Kidney (tissue), 14 donors: Measurements from ENCODE around the gene PDCD11. TPM values are rescaled to one million over a fixed set of nuclear protein-coding genes. Genes with fewer than 3 reads are reported as not detected.

ENCODE experiments used
- DNase-seq, 5 donors: peaks; one replicate each; pipeline ENCODE4 v3.0.0-alpha.2; 2013 to 2020
- FAIRE-seq: peaks from 2 replicates; lab custom pipeline; 2012; peaks lifted over from hg19 to GRCh38; lab: Jason Lieb, UNC
- H3K27ac ChIP-seq, 2 donors: one replicate each; pipeline ENCODE4 v1.7.0; 2013; ENCODE audit warnings: low read depth in 2 of 2, low read length in 2 of 2, inconsistent platforms in 1 of 2
- H3K27me3 ChIP-seq: one replicate; pipeline ENCODE4 v1.7.1; 2013; ENCODE audit warnings: low read length, inconsistent platforms; ENCODE audit not compliant: control insufficient read depth, insufficient read depth
- H3K36me3 ChIP-seq, 3 donors: one replicate each; pipeline versions ENCODE4 v1.7.0 to v1.7.1; 2013; ENCODE audit warnings: low read length in 3 of 3, control low read depth in 1 of 3, inconsistent platforms in 1 of 3; ENCODE audit not compliant: insufficient read depth in 3 of 3, control insufficient read depth in 2 of 3
- H3K4me1 ChIP-seq, 3 donors: one replicate each; pipeline versions ENCODE4 v1.7.0 to v1.7.1; 2013; ENCODE audit warnings: low read length in 3 of 3, inconsistent platforms in 1 of 3, low read depth in 1 of 3; ENCODE audit not compliant: control insufficient read depth in 2 of 3, insufficient read depth in 2 of 3
- H3K4me3 ChIP-seq, 3 donors: one replicate each; pipeline versions ENCODE4 v1.7.0 to v1.8.1; 2013; ENCODE audit warnings: low read length in 3 of 3, control low read depth in 1 of 3, inconsistent platforms in 1 of 3
- H3K9ac ChIP-seq, 3 donors: one replicate each; pipeline versions ENCODE4 v1.7.0 to v1.7.1; 2013; ENCODE audit warnings: low read length in 3 of 3, control low read depth in 1 of 3, inconsistent platforms in 1 of 3
- H3K9me3 ChIP-seq, 3 donors: one replicate each; pipeline versions ENCODE4 v1.7.0 to v1.7.1; 2013; ENCODE audit warnings: low read length in 3 of 3, control low read depth in 1 of 3, inconsistent platforms in 1 of 3; ENCODE audit not compliant: control insufficient read depth in 2 of 3, insufficient read depth in 1 of 3
- intact Hi-C: fragments of 100-400 bp; cut with DNase I; formaldehyde crosslinking; loops from one replicate; pipeline ENCODE4 v1.11.1; 2022
- polyA plus RNA-seq: library from polyadenylated mRNA; stranded (reverse); fragments of 350-450 nt; fragmentation: Illumina TruSeq; extraction: RNeasy Lipid Tissue Mini Kit (QIAGEN cat#74804); gene quantifications from one replicate; pipeline ENCODE4 v1.2.3, GENCODE V29; 2014; ENCODE audit warnings: low read depth, low replicate concordance; ENCODE audit not compliant: insufficient read depth
- total RNA-seq: library from RNA; stranded (reverse); fragmentation: NEBNext Ultra II Directional; extraction: Animal tissue kit (Norgen Biotek cat#: 25700); gene quantifications from one replicate; pipeline ENCODE4 v1.2.1, GENCODE V29; 2021
- TF ChIP-seq, protein P1 (sequence below): IDR thresholded peaks from 3 replicates; pipeline ENCODE4 v1.5.1; 2012; ENCODE audit warnings: mild to moderate bottlenecking, moderate library complexity, borderline replicate concordance; ENCODE audit not compliant: insufficient read depth; ENCODE audit errors: extremely low read depth
- donor health status: control.
- donor health status: control.
- donor health status: control.
- donor health status: control.
- donor health status: control.
- donor health status: DM: yes; HTN: yes; CAD: no.
- donor health status: Normal renal cell carcinoma (clear cell type).

PDCD11 gene
- total and polyA plus RNA-seq, 2 donors from 2014 or later = 8.7 to 24.9 TPM

DNA sequence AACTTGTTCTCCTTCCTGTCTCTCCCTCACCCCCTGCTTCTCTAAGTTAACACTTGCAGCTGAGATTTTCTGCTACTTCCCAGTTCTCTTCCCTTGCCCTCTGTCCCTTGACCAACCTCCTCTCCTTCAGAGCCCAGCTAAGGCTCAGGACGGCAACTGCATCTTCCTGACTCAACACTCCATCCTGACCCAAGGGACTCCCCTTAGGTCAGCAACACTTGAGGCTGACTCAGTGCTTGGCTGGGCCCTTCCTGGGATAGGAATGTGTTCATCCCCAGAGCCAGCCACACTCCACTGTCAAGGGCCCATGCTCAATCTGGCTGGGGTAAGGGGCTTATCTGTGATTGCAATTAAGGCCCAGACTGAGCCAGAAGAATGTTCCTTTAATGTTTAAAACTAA is 52.3 kb downstream of the PDCD11 start:
- H3K4me3 ChIP-seq = no peak overlapping the region
- intact Hi-C loops = no loop called here
- no peak for DNase-seq
- TF ChIP-seq, protein P1, sequence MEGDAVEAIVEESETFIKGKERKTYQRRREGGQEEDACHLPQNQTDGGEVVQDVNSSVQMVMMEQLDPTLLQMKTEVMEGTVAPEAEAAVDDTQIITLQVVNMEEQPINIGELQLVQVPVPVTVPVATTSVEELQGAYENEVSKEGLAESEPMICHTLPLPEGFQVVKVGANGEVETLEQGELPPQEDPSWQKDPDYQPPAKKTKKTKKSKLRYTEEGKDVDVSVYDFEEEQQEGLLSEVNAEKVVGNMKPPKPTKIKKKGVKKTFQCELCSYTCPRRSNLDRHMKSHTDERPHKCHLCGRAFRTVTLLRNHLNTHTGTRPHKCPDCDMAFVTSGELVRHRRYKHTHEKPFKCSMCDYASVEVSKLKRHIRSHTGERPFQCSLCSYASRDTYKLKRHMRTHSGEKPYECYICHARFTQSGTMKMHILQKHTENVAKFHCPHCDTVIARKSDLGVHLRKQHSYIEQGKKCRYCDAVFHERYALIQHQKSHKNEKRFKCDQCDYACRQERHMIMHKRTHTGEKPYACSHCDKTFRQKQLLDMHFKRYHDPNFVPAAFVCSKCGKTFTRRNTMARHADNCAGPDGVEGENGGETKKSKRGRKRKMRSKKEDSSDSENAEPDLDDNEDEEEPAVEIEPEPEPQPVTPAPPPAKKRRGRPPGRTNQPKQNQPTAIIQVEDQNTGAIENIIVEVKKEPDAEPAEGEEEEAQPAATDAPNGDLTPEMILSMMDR = no peak
- peaks cover 0 to 22% (median 3%) of the 10 kb centered on the region in 3 donors for H3K4me1 ChIP-seq
- no peak overlapping the region for H3K27ac ChIP-seq
- no peaks in the 10 kb centered on the region for H3K27me3 ChIP-seq
- no peaks in the 10 kb centered on the region for H3K9me3 ChIP-seq
- H3K9ac ChIP-seq = no peak overlapping the region
- H3K36me3 ChIP-seq = peaks cover 0 to 24% (median 16%) of the 10 kb centered on the region in 3 donors
- FAIRE-seq = no peak

DNA sequence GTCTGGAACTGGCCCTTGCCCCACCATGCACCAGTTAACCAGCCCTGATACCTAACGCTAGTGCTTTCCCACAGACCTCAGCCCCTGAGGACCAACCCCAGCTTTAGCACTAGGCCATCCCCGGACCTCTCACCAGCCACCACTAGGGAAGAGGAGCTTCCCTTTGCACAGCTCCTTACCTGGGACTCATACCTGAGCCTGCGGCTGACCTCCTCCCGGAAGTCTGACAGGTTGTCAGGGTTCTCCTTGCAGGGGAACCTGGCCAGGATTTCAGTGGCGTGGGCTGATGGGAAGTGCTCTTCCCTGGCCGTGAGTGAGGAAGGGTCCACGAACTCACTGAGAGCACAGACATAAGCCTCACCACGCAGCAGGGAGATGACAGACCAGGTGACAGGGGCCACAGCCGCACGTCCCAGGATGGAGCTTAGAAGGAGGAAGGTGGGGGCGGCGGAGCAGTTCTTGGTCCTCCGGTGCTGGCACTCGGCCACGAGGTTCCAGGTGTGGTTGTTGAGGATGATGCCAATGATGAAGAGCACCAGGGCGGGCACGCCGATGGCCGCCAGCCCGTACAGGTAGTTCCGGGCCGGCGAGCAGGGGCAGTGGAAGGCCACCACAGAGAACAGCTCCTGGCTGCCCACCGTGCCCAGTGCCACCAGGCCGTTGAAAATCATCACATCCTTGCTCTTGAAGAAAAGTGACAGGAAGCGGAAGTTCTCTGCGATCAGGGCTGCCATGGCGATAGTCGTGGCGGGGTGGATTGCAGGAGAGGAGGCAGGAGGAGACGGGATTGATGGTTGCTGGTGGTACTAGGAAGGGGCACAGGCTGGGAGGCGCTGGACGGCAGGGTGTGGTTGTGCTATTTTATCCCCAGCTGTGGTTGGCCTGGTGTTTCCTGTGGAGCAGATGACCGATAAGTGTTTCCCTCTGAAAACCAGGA is 53.0 kb downstream of the PDCD11 start:
- Histone ChIP-seq H3K27me3 (no peaks in the 10 kb centered on the region), H3K27ac (no peak overlapping the region), H3K9ac (no peak overlapping the region), H3K4me1 (peaks cover 0 to 22% (median 3%) of the 10 kb centered on the region in 3 donors), H3K9me3 (no peaks in the 10 kb centered on the region), H3K4me3 (no peak overlapping the region), H3K36me3 (peaks cover 0 to 16% (median 11%) of the 10 kb centered on the region in 3 donors)
- DNase-seq (peak in 1 of 5 donors; percentile 60), FAIRE-seq (no peak)
- TF ChIP-seq, protein P1 = no peak
- intact Hi-C loops = no loop called here

DNA sequence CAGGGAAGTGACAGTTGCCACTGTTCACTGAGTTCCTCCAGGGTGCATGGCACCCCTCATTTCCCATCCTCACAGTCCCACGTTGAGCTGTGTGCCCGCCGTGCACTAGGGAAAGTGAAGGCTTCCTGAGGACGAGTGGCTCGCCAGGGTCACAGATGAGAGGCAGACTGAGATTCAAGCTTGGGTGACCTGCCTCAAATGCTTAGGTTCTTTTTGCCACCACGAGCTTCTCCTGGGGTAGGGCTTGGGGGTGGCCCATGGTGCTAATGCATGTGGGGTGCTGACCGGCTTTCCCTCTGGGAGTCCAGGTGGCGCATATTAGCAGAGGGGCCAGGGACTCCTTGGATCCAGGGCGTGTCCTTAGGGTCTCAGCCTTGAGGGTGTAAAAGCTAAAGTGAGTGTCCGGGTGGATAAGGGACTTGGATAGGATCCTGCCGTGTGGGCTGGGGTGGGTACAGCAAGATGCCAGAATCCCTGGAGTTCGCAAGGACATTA is 53.8 kb downstream of the PDCD11 start:
- H3K9ac ChIP-seq = no peak overlapping the region
- no peak for DNase-seq
- H3K27ac ChIP-seq = no peak overlapping the region
- intact Hi-C loops = no loop called here
- TF ChIP-seq, protein P1 = no peak
- peaks cover 0 to 9% (median 5%) of the 10 kb centered on the region in 3 donors for H3K36me3 ChIP-seq
- H3K27me3 ChIP-seq = no peaks in the 10 kb centered on the region
- H3K4me1 ChIP-seq = peaks cover 0 to 22% (median 3%) of the 10 kb centered on the region in 3 donors
- FAIRE-seq = no peak
- no peak overlapping the region for H3K4me3 ChIP-seq
- H3K9me3 ChIP-seq = no peaks in the 10 kb centered on the region
